ENCODE results near the gene EPN2. TPM values are rescaled to one million over a fixed set of nuclear protein-coding genes. Genes with fewer than 3 reads are reported as not detected.

Gene EPN2
- total and polyA plus RNA-seq, 3 donors from 2014 or later: 60.0 to 66.5 (median 61.1) TPM

DNA sequence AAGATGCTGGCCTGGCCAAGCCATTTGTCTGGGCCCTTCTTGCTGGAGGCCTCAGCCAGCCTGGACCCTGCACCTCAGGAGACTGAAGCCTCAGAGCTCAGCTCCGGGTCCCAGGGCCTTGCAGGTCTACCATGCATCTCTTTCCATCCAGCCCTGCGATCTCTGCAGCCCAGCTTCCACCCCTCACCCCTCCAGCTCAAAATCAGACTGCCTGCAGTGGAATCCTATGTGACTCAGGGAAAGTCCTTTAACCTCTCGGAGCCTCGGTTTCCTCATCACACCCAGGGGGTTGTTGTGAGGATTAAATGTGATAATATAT is 128.3 kb downstream of the EPN2 start:
- H3K36me3 ChIP-seq (ENCODE audit: low read depth, missing control alignments): no peaks in the 10 kb centered on the region
- no peaks in the 10 kb centered on the region for H3K9me3 ChIP-seq
- no peaks in the 10 kb centered on the region for H3K27me3 ChIP-seq
- no peak for TF ChIP-seq POLR2A (IDR thresholded peaks at IDR 0.05)
- TF ChIP-seq, protein P1, sequence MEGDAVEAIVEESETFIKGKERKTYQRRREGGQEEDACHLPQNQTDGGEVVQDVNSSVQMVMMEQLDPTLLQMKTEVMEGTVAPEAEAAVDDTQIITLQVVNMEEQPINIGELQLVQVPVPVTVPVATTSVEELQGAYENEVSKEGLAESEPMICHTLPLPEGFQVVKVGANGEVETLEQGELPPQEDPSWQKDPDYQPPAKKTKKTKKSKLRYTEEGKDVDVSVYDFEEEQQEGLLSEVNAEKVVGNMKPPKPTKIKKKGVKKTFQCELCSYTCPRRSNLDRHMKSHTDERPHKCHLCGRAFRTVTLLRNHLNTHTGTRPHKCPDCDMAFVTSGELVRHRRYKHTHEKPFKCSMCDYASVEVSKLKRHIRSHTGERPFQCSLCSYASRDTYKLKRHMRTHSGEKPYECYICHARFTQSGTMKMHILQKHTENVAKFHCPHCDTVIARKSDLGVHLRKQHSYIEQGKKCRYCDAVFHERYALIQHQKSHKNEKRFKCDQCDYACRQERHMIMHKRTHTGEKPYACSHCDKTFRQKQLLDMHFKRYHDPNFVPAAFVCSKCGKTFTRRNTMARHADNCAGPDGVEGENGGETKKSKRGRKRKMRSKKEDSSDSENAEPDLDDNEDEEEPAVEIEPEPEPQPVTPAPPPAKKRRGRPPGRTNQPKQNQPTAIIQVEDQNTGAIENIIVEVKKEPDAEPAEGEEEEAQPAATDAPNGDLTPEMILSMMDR (IDR thresholded peaks at IDR 0.05): no peak
- DNase-seq: no peak
- no peak overlapping the region for H3K4me3 ChIP-seq
- no peak overlapping the region for H3K27ac ChIP-seq
- intact Hi-C loops (cut with DNase I; ENCODE audit: low total_unique reads): loop anchor here (10.0 kb wide), 1 partner anchor 399 kb away; no protein-coding TSS in a partner anchor
- 84 to 92% methylated on average over 4 of the region's 4 CpGs for WGBS, 2 donors
- H3K4me1 ChIP-seq: peaks cover 12% of the 10 kb centered on the region

DNA sequence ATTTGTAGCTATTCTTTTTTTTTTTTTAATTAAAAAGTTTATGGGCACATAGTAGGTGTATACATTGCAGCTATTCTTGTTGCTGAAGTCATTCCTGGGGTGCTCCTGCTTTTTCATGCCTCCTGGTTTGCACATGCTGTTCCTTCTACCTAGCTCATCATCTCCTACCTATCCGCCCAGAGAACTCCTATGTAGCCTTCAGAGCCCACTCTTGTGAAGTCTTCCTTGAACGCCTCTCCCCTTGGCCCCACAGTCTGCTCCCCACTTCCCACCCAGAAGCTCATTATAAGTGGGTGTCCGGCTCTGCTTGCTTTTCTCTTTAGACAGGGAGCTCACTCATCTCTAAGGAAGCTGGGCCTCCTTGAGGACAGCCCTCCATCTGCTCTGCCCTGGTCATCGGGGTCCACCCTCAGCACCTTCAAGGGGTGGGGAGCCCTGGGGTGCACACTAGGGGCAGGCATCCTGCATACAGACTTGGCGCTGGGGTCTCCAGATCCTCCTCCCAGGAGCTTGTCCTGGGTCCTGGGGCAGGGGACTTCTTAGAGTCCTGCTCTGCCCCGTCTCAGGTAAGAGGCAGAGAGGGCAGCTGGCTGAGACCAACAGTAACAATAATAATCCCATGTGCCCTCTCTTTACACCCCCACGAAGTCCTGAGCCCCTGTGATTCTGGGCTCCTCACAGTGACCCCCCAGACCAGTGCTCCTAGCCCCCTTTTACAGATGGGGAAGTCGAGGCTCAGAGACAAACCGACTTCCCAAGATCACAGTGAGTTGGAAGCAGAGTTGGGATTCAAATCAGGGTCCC is 128.9 kb downstream of the EPN2 start:
- DNase-seq: no peak

DNA sequence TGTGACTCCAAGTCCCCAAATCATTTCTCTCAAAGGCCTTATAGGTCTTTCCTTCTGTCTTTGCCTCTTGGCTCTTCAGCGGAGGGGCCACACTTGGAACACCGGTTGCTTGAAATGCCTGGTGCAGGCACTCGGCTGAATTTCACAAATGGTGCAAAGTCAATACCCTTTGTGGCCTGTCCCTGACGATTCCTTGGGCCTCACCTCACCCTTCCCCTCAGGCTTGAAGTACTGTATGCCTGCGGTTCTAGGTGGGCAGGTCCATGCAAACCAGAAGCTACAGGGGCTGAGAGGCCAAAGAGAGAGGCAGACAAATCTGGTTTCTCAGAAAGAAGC is 129.4 kb downstream of the EPN2 start:
- Histone ChIP-seq H3K9me3 (no peaks in the 10 kb centered on the region), H3K27me3 (no peaks in the 10 kb centered on the region), H3K4me1 (peaks cover 12% of the 10 kb centered on the region), H3K4me3 (no peak overlapping the region), H3K27ac (no peak overlapping the region), H3K36me3 (ENCODE audit: low read depth, missing control alignments) (no peaks in the 10 kb centered on the region)
- WGBS, 2 donors: 89 to 92% methylated on average over 5 of the region's 5 CpGs
- DNase-seq: no peak
- intact Hi-C loops (cut with DNase I; ENCODE audit: low total_unique reads): loop anchor here (10.0 kb wide), 1 partner anchor 398 kb away; no protein-coding TSS in a partner anchor
- no peak for TF ChIP-seq POLR2A (IDR thresholded peaks at IDR 0.05)
- TF ChIP-seq, protein P1 (IDR thresholded peaks at IDR 0.05): no peak

More for the DNA sequence above, 128.9 kb downstream of the EPN2 start:
- Histone ChIP-seq H3K27me3 (no peaks in the 10 kb centered on the region), H3K27ac (no peak overlapping the region), H3K4me3 (no peak overlapping the region), H3K9me3 (no peaks in the 10 kb centered on the region), H3K4me1 (peaks cover 12% of the 10 kb centered on the region), H3K36me3 (ENCODE audit: low read depth, missing control alignments) (no peaks in the 10 kb centered on the region)
- TF ChIP-seq, protein P1 (IDR thresholded peaks at IDR 0.05): no peak
- no peak for TF ChIP-seq POLR2A (IDR thresholded peaks at IDR 0.05)
- 91 to 95% methylated on average over 6 to 8 of the region's 9 CpGs for WGBS, 2 donors
- intact Hi-C loops (cut with DNase I; ENCODE audit: low total_unique reads): loop anchor here (10.0 kb wide), 1 partner anchor 399 kb away; no protein-coding TSS in a partner anchor

DNA sequence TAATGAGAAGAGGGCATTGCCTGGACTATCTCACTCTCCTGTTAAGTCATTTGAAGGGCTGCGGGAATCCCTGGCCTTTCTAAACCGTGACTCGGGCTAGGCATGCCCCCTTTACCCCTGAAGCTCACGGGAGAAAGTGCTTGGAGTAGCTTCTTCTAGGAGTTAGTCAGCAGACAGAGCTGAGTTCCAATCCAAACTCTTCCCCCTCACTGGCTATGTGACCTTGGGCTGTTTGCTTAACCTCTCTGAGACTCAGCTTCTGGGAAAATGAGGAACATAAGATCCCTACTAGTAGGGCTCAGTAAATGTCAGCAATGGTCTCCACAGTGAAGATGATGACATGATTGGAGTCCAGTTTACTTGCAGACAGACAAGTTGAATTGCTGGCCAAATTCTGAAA is 131.1 kb downstream of the EPN2 start:
- H3K36me3 ChIP-seq (ENCODE audit: low read depth, missing control alignments): no peaks in the 10 kb centered on the region
- WGBS, 2 donors: 73 to 91% methylated on average over 4 of the region's 4 CpGs
- no peak for TF ChIP-seq POLR2A (IDR thresholded peaks at IDR 0.05)
- TF ChIP-seq, protein P1 (IDR thresholded peaks at IDR 0.05): no peak
- H3K9me3 ChIP-seq: no peaks in the 10 kb centered on the region
- no peak overlapping the region for H3K27ac ChIP-seq
- DNase-seq: no peak
- peaks cover 12% of the 10 kb centered on the region for H3K4me1 ChIP-seq
- H3K27me3 ChIP-seq: no peaks in the 10 kb centered on the region
- no peak overlapping the region for H3K4me3 ChIP-seq
- intact Hi-C loops (cut with DNase I; ENCODE audit: low total_unique reads): loop anchor here (10.0 kb wide), 1 partner anchor 397 kb away; no protein-coding TSS in a partner anchor

Data from testis (tissue), 3 donors.